Measurements from ENCODE around the gene SAPCD2. TPM values are rescaled to one million over a fixed set of nuclear protein-coding genes. Genes with fewer than 3 reads are reported as not detected.
A peak's percentile ranks its signal among the peaks of the same experiment; 100 is the strongest.

Gene SAPCD2
- total and polyA plus RNA-seq, 9 of the 15 experiments (the other 6 are each of a cell fraction or from before 2014, with no cell fraction given) = 3.4 to 91.8 (median 18.8) TPM

DNA sequence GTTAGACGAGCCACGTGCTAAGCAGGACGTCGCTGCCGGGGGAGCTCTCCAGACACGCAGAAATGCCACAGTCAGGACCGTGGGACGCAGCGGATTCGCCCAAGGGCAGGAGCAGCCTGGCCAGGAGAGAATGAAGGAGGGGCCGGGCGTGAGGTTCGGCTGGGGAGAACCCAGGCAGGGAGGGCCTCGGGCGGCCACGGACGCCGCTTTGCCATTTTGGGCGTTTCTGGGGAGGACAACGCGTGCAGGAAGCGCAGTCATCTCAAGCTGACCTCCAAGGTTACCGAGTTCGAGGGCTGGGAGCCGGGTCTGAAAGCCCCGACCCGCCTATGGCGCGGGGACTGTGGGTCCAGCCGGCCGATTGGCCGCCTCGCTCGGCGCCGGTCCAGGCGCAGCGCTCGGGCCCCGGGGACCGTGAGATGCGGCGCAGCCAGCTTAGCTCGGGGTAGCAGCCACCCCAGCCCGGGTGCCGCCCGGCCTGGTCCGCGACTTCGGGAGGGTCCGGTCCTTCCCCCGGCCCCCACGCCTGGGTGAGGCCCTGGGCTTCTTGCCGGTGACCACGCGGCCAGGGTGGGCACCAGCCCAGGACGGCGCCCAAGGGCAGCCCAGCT, 15.7 kb upstream of the SAPCD2 start (continued):
- TF ChIP-seq, protein P1, sequence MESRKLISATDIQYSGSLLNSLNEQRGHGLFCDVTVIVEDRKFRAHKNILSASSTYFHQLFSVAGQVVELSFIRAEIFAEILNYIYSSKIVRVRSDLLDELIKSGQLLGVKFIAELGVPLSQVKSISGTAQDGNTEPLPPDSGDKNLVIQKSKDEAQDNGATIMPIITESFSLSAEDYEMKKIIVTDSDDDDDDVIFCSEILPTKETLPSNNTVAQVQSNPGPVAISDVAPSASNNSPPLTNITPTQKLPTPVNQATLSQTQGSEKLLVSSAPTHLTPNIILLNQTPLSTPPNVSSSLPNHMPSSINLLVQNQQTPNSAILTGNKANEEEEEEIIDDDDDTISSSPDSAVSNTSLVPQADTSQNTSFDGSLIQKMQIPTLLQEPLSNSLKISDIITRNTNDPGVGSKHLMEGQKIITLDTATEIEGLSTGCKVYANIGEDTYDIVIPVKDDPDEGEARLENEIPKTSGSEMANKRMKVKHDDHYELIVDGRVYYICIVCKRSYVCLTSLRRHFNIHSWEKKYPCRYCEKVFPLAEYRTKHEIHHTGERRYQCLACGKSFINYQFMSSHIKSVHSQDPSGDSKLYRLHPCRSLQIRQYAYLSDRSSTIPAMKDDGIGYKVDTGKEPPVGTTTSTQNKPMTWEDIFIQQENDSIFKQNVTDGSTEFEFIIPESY (CRISPR knock-in tag; IDR thresholded peaks at IDR 0.05) = no peak
- TF ChIP-seq TCFL5 (CRISPR knock-in tag; conservative IDR thresholded peaks at IDR 0.05) (no peak), HDAC1 (IDR thresholded peaks at IDR 0.05) (no peak), ZNF165 (CRISPR knock-in tag; IDR thresholded peaks at IDR 0.05; ENCODE audit: borderline replicate concordance) (no peak), PRMT5 (CRISPR knock-in tag; IDR thresholded peaks at IDR 0.05) (no peak), USF2 (CRISPR knock-in tag; IDR thresholded peaks at IDR 0.05) (no peak), PHF20 (IDR thresholded peaks at IDR 0.05; ENCODE audit: partially characterized antibody) (no peak), GABPA (tag; conservative IDR thresholded peaks at IDR 0.05; ENCODE audit: low read depth) (no peak), MTA1 (IDR thresholded peaks at IDR 0.05; ENCODE audit: borderline replicate concordance) (no peak), ZNF584 (CRISPR knock-in tag; IDR thresholded peaks at IDR 0.05; ENCODE audit: low read depth) (no peak), SAFB2 (IDR thresholded peaks at IDR 0.05; ENCODE audit: borderline replicate concordance, low read depth, low read length, severe bottlenecking) (no peak), UBTF (IDR thresholded peaks at IDR 0.05; ENCODE audit: borderline replicate concordance in 1 of 2, low read depth in 2 of 2, low read length in 2 of 2) (0 out of 4 replicates have a peak, but pooled peaks of 1 of the 2 experiments have one; percentile 10), MTF1 (CRISPR knock-in tag; IDR thresholded peaks at IDR 0.05; ENCODE audit: borderline replicate concordance) (no peak), SNRNP70 (optimal IDR thresholded peaks at IDR 0.05; ENCODE audit: low read depth, low read length) (no peak)
- TF ChIP-seq, protein P2, sequence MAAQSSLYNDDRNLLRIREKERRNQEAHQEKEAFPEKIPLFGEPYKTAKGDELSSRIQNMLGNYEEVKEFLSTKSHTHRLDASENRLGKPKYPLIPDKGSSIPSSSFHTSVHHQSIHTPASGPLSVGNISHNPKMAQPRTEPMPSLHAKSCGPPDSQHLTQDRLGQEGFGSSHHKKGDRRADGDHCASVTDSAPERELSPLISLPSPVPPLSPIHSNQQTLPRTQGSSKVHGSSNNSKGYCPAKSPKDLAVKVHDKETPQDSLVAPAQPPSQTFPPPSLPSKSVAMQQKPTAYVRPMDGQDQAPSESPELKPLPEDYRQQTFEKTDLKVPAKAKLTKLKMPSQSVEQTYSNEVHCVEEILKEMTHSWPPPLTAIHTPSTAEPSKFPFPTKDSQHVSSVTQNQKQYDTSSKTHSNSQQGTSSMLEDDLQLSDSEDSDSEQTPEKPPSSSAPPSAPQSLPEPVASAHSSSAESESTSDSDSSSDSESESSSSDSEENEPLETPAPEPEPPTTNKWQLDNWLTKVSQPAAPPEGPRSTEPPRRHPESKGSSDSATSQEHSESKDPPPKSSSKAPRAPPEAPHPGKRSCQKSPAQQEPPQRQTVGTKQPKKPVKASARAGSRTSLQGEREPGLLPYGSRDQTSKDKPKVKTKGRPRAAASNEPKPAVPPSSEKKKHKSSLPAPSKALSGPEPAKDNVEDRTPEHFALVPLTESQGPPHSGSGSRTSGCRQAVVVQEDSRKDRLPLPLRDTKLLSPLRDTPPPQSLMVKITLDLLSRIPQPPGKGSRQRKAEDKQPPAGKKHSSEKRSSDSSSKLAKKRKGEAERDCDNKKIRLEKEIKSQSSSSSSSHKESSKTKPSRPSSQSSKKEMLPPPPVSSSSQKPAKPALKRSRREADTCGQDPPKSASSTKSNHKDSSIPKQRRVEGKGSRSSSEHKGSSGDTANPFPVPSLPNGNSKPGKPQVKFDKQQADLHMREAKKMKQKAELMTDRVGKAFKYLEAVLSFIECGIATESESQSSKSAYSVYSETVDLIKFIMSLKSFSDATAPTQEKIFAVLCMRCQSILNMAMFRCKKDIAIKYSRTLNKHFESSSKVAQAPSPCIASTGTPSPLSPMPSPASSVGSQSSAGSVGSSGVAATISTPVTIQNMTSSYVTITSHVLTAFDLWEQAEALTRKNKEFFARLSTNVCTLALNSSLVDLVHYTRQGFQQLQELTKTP (IDR thresholded peaks at IDR 0.05; ENCODE audit: low read depth in 1 of 2, partially characterized antibody in 2 of 2) = no peak
- TF ChIP-seq, protein P3, sequence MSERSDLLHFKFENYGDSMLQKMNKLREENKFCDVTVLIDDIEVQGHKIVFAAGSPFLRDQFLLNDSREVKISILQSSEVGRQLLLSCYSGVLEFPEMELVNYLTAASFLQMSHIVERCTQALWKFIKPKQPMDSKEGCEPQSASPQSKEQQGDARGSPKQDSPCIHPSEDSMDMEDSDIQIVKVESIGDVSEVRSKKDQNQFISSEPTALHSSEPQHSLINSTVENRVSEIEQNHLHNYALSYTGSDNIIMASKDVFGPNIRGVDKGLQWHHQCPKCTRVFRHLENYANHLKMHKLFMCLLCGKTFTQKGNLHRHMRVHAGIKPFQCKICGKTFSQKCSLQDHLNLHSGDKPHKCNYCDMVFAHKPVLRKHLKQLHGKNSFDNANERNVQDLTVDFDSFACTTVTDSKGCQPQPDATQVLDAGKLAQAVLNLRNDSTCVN (CRISPR knock-in tag; IDR thresholded peaks at IDR 0.05) = no peak

Data from K562 (cell line).